Transverse colon (tissue), 4 donors: ENCODE results near the gene CDIPT. TPM values are rescaled to one million over a fixed set of nuclear protein-coding genes. Genes with fewer than 3 reads are reported as not detected.

ENCODE experiments used
- DNase-seq: peaks from one replicate; pipeline ENCODE4 v3.0.0-alpha.2; 2019
- H3K27ac ChIP-seq, 4 donors: fragments of 200-600 bp; sonication (generic); 2 replicates each; pipeline ENCODE4 v1.5.1; 2016 to 2018; ENCODE audit warnings: inconsistent platforms in 4 of 4
- H3K27me3 ChIP-seq: fragments of 200-600 bp; sonication (generic); 2 replicates; pipeline ENCODE4 v1.5.1; 2017; ENCODE audit warnings: inconsistent platforms
- H3K36me3 ChIP-seq, 4 donors: fragments of 200-600 bp; sonication (generic); 2 replicates each; pipeline ENCODE4 v1.5.1; 2017 to 2019; ENCODE audit warnings: inconsistent platforms in 4 of 4
- H3K4me1 ChIP-seq, 4 donors: fragments of 200-600 bp; sonication (generic); 2 replicates each; pipeline ENCODE4 v1.5.1; 2017 to 2020; ENCODE audit warnings: inconsistent platforms in 4 of 4
- H3K4me3 ChIP-seq, 4 donors: fragments of 200-600 bp; sonication (generic); 1 replicate in 1 of 4; 2 replicates in 3 of 4; pipeline versions ENCODE4 v1.5.1 to v1.6.1; 2017 to 2019; ENCODE audit warnings: inconsistent platforms in 4 of 4
- H3K9me3 ChIP-seq, 2 donors: fragments of 200-600 bp; sonication (generic); 2 replicates each; pipeline ENCODE4 v1.5.1; 2017 to 2019; ENCODE audit warnings: inconsistent platforms in 2 of 2
- EP300 ChIP-seq: sonication (generic); formaldehyde crosslinking; IDR thresholded peaks from one replicate; pipeline ENCODE4 v1.6.1; 2017; ENCODE audit warnings: antibody characterized with exemption, low read depth
- POLR2A ChIP-seq: fragments of 450-650 bp; IDR thresholded peaks from one replicate; pipeline ENCODE4 v1.6.1; 2016; ENCODE audit warnings: antibody characterized with exemption, mild to moderate bottlenecking, moderate library complexity
- POLR2AphosphoS5 ChIP-seq, 3 donors: sonication (generic); formaldehyde crosslinking; IDR thresholded peaks; one replicate each; pipeline ENCODE4 v1.6.1; 2016; ENCODE audit warnings: antibody characterized with exemption in 3 of 3
- WGBS, 2 donors: methylation state at CpG; one replicate each; pipeline ENCODE4 v1.1.5; 2018; ENCODE audit warnings: low coverage in 1 of 2; 5-methylcytosine and 5-hydroxymethylcytosine counted together
- in situ Hi-C, 4 donors: fragments of 200-750 bp; cut with MboI; loops; one replicate each; pipeline versions ENCODE4 v1.15.0 to v1.15.1; 2017; ENCODE audit warnings: low sequenced_read_pairs in 3 of 4, low pct_ligation_motif_present in 1 of 4, low pct_unique_long_range_greater_than_20kb in 1 of 4
- intact Hi-C: fragments of 100-400 bp; cut with DNase I; formaldehyde crosslinking; loops from one replicate; pipeline ENCODE4 v1.15.1; 2023; ENCODE audit warnings: low total_unique reads
- total RNA-seq, 4 donors: library from RNA; depleted of rRNA; stranded (reverse); fragments of >200 nt; gene quantifications; one replicate each; pipeline ENCODE4 v1.1.0, GENCODE V29; 2016
- TF ChIP-seq, protein P1 (sequence below), 5 experiments: fragments of 200-600 bp in 3 of 5; fragments of 450-650 bp in 2 of 5; sonication (generic) in 3 of 5; IDR thresholded peaks; 1 replicate in 2 of 5; 2 replicates in 3 of 5; pipeline ENCODE4 v1.5.1; 2016 to 2017; ENCODE audit warnings: antibody characterized with exemption in 5 of 5, inconsistent platforms in 3 of 5, mild to moderate bottlenecking in 2 of 5, moderate library complexity in 1 of 5

CDIPT gene
- total RNA-seq, 4 donors from 2014 or later = 58.5 to 139 (median 94.5) TPM

DNA sequence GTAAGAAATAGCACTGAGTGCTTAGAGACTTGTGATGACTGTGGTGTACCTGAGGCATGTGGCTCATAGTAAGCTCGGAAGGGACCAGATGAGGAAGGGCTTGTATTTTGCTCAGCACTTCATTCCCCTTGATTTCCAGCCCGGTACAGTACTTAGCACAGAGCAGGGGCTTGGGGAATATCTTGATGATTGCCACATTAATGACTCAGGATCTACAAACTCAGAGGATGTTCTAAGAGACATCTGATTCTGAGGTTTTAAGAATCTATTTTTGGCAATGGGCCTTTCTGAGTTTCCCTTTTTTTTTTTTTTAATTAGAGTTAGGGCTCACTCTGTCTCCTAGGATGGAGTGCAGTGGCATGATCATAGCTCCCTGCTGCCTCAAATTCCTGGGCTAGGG, 46.4 kb upstream of the CDIPT start:
- no peaks in the 10 kb centered on the region for H3K27me3 ChIP-seq
- in situ Hi-C loops (no loop called here), intact Hi-C loops (no loop called here)
- DNase-seq = no peak
- no peaks in the 10 kb centered on the region for H3K4me1 ChIP-seq
- no peak for TF ChIP-seq POLR2AphosphoS5 (IDR thresholded peaks at IDR 0.05)
- no peak overlapping the region for H3K4me3 ChIP-seq
- no peaks in the 10 kb centered on the region for H3K36me3 ChIP-seq
- no peak overlapping the region for H3K27ac ChIP-seq
- WGBS, 2 donors = 80% methylated on average over 2 of the region's 2 CpGs; no CpG with 5 or more reads in 1 of the 2 donors
- H3K9me3 ChIP-seq = no peaks in the 10 kb centered on the region

DNA sequence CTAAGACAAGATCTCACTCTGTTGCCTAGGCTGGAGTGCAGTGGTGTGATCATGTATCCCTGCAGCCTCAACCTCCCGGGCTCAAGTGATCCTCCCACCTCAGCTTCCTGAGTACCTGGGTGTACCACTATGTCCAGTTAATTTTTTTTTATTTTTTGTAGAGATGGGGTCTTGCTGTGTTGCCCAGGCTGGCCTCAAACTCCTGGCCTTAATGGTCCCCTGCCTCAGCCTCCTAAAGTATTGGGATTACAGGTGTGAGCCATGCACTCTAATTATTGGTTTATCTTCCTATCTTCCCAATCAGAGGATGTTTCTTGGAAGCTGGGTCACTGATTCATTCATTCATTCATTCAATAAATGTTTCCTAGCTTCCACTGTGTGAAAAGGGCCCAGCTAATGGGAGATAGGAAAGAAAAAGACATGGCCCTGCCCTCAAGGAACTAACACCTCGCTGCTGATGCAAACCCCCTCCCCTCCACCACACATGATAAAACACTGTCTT, 45.7 kb upstream of the CDIPT start:
- in situ Hi-C loops = no loop called here
- no peaks in the 10 kb centered on the region for H3K9me3 ChIP-seq
- no peak for DNase-seq
- no peaks in the 10 kb centered on the region for H3K4me1 ChIP-seq
- H3K27me3 ChIP-seq = no peaks in the 10 kb centered on the region
- no peak for TF ChIP-seq POLR2AphosphoS5 (IDR thresholded peaks at IDR 0.05)
- TF ChIP-seq EP300 = no peak
- no peak for TF ChIP-seq POLR2A
- TF ChIP-seq, protein P1, sequence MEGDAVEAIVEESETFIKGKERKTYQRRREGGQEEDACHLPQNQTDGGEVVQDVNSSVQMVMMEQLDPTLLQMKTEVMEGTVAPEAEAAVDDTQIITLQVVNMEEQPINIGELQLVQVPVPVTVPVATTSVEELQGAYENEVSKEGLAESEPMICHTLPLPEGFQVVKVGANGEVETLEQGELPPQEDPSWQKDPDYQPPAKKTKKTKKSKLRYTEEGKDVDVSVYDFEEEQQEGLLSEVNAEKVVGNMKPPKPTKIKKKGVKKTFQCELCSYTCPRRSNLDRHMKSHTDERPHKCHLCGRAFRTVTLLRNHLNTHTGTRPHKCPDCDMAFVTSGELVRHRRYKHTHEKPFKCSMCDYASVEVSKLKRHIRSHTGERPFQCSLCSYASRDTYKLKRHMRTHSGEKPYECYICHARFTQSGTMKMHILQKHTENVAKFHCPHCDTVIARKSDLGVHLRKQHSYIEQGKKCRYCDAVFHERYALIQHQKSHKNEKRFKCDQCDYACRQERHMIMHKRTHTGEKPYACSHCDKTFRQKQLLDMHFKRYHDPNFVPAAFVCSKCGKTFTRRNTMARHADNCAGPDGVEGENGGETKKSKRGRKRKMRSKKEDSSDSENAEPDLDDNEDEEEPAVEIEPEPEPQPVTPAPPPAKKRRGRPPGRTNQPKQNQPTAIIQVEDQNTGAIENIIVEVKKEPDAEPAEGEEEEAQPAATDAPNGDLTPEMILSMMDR (IDR thresholded peaks at IDR 0.05) = no peak
- no peak overlapping the region for H3K27ac ChIP-seq
- intact Hi-C loops = no loop called here
- no peaks in the 10 kb centered on the region for H3K36me3 ChIP-seq
- H3K4me3 ChIP-seq = no peak overlapping the region
- WGBS, 2 donors = 81 to 93% methylated on average over 2 of the region's 2 CpGs

DNA sequence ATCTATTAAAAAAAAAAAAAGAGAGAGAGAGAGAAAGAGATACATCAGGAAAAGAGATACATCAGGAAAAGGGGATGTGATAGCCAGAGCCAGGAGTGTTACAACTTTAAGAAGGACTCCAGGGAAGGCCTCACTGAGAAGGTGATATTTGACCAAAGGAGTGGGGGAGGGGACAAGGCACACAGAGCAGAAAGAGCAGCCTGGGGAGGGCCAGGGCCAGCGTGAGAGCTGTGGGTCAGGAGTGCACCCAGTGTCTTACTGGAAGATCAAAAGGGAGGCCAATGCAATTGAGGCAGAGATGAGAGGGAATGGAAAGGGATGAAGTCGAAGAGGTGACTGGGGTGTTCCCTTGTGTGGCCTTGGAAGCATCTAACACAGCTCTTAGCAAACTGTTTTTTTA, 44.9 kb upstream of the CDIPT start:
- H3K4me3 ChIP-seq = no peak overlapping the region
- intact Hi-C loops = no loop called here
- no peaks in the 10 kb centered on the region for H3K4me1 ChIP-seq
- WGBS, 2 donors = 33 to 77% methylated on average over 1 to 2 of the region's 2 CpGs
- no peaks in the 10 kb centered on the region for H3K9me3 ChIP-seq
- no peak for TF ChIP-seq EP300
- no peak for TF ChIP-seq POLR2AphosphoS5 (IDR thresholded peaks at IDR 0.05)
- TF ChIP-seq, protein P1 (IDR thresholded peaks at IDR 0.05) = no peak
- TF ChIP-seq POLR2A = no peak
- no peaks in the 10 kb centered on the region for H3K27me3 ChIP-seq
- no peak for DNase-seq
- in situ Hi-C loops = no loop called here
- H3K27ac ChIP-seq = no peak overlapping the region
- H3K36me3 ChIP-seq = no peaks in the 10 kb centered on the region

DNA sequence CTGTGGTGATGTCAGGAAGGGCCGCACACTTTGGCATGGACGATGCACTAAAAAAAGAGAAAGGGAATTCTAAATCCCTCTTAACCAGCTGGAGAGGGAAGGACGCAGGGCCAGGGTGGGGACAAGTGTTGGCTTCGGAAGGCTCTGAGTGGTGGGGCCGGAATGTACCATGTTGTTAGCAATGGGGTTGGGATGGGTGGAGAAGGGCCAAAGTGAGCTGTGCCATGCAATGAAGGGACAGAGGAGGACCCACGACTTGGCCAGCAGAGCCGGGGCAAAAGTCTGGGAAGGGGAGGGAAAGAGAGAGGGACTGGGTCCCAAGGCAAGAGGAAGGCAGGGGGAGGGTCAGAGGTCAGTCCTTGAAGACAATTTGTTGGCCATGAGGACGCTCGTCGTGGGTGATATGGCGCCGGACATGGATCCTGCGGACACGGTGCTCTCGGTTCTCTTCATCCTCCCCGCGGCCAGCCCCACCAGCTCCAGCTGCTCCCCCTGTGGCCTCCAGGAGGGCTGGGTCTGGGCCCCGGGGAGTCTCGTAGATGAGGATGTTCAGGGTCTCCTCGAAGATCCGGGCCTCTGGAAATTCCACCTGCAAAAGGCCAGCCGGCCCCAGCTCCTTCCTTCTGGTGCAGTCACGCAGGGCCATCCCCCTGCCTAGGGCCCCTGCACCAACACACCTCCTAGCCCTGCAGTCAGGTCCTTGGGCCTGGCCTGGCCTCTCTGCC, 43.7 kb upstream of the CDIPT start:
- H3K27me3 ChIP-seq = peaks cover under 1% of the 10 kb centered on the region
- H3K4me3 ChIP-seq = no peak overlapping the region
- no peaks in the 10 kb centered on the region for H3K4me1 ChIP-seq
- no peak for TF ChIP-seq EP300
- no peak for TF ChIP-seq POLR2AphosphoS5 (IDR thresholded peaks at IDR 0.05)
- TF ChIP-seq, protein P1 (IDR thresholded peaks at IDR 0.05) = no peak
- TF ChIP-seq POLR2A = no peak
- no peak for DNase-seq
- H3K27ac ChIP-seq = no peak overlapping the region
- intact Hi-C loops (no loop called here), in situ Hi-C loops (no loop called here)
- H3K36me3 ChIP-seq = no peaks in the 10 kb centered on the region
- WGBS, 2 donors = 80 to 84% methylated on average over 5 to 21 of the region's 23 CpGs
- H3K9me3 ChIP-seq = no peaks in the 10 kb centered on the region
